DMS53 treated with DMSO at 0.1 percent for 48 hours (cell line): Measurements from ENCODE around the gene WDR82.
A peak's percentile ranks its signal among the peaks of the same experiment; 100 is the strongest.

Experiments
- DNase-seq: peaks from one replicate; lab custom pipeline; 2025; ENCODE audit not compliant: unreplicated experiment; lab: John Stamatoyannopoulos, UW

WDR82 gene

DNA sequence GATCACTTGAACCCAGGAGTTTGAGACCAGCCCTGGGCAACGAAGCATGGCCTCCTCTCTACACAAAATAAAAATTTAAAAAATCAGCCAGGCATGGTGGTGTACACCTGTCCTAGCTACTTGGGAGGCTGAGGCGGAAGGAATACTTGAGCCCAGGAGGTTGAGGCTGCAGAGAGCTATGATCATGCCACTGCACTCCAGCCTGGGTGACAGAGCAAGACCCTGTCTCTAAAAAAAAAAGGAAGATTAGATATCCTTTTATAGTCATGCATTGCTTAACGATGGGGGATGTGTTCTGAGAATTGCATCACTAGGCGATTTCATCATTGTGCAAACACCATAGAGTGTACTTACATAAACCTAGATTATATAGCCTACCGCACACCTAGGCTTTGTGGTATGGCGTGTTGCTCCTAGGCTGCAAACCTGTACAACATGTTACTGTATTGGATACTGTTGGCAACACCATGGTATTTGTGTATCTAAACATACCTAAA is 67.9 kb downstream of the WDR82 start:
- DNase-seq: peak; percentile 30

DNA sequence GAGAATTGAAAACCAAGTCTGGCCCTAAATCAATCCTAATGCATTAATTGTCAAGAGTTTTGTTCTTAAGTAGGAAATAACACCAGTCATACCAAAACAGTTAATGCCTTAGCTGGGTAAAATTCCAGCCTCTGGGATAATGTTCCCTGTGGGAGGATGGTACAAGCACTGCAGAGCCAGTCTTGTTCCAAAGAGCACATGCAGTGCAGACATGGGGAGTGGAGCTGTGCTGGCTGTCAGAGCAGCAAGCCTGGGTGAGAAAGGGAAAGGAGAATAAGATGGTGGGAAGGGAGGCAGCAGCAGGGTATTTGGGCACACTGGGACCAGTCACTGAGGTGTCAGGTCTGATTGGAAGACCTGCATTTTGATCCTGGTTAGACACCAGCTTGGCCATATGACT is 68.4 kb downstream of the WDR82 start:
- no peak for DNase-seq

DNA sequence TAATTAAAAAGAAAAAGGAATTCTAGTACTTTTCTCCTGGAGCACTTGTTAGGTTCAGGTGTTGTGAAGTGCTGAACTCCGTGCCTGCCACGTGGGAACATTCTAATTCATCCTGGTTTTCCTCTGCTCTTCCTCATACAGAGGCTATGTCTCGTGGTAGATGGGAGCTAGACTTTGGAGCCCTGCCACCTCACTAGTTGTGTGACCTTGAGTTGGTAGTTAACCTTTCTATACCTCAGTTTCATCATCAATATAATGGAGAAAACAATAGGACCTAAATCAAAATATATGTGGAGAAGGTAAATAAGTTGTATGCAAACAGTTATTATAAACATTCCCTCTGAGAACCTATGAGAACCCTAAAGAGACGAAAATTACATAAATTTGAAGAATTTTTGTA is 69.9 kb downstream of the WDR82 start:
- DNase-seq: no peak

DNA sequence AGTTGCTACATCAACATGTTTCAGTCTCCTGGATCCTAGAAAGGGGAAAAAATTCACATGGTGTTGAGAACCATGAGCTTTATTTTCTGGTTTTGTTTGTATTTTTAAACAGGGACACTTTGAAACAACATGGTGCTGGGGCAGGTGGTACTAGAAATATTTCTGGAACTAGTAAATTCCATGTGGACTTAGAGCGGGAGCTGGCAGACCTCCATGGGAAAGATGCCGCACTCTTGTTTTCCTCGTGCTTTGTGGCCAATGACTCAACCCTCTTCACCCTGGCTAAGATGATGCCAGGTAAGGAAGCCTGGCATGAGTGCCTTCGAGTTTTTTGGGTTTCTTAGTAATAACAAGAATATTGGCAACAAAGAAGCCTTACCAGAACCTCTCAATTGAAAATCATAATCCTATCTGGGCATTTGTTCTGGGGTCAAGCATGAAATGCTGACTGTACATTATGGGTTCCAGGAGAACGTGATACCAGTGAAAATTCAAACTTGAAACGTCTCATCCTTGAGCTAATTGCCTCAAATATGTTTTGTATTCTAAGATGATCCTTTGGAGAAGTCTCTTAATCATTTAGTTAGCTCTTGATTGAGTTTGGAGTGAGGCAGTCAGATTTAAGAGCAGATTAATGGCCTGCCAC is 72.6 kb downstream of the WDR82 start:
- DNase-seq: no peak
